Loucy (cell line): ENCODE results near the gene PLXNA4.

Experiments used
- H2AFZ ChIP-seq: fragments of 200-600 bp; sonication (generic); 2 replicates; pipeline ENCODE4 v1.6.0; 2016; ENCODE audit warnings: antibody characterized with exemption, mild to moderate bottlenecking, low read length, moderate library complexity
- H3F3A ChIP-seq: fragments of 200-600 bp; 2 replicates; pipeline ENCODE4 v1.6.0; 2016; ENCODE audit warnings: antibody characterized with exemption, low read depth, mild to moderate bottlenecking
- H3K27me3 ChIP-seq: fragments of 200-600 bp; sonication (generic); 2 replicates; pipeline ENCODE4 v1.6.1; 2014; ENCODE audit warnings: low read length, mild to moderate bottlenecking; ENCODE audit not compliant: insufficient read depth, poor library complexity, severe bottlenecking
- H3K36me3 ChIP-seq: fragments of 200-600 bp; sonication (generic); 2 replicates; pipeline ENCODE4 v1.6.1; 2016; ENCODE audit warnings: low read length; ENCODE audit not compliant: insufficient read depth
- H3K4me1 ChIP-seq: fragments of 200-600 bp; sonication (generic); 2 replicates; pipeline ENCODE4 v1.5.1; 2014; ENCODE audit warnings: low read length, mild to moderate bottlenecking; ENCODE audit not compliant: insufficient read depth, poor library complexity, severe bottlenecking
- H3K4me2 ChIP-seq: fragments of 200-600 bp; sonication (generic); 2 replicates; pipeline ENCODE4 v1.6.0; 2014; ENCODE audit warnings: antibody characterized with exemption, low read length, low read depth, mild to moderate bottlenecking; ENCODE audit not compliant: poor library complexity, severe bottlenecking
- H3K4me3 ChIP-seq: fragments of 200-600 bp; sonication (generic); 2 replicates; pipeline ENCODE4 v1.5.1; 2014; ENCODE audit warnings: low read length, mild to moderate bottlenecking, mixed read lengths; ENCODE audit not compliant: poor library complexity, severe bottlenecking
- H3K79me2 ChIP-seq: fragments of 200-600 bp; sonication (generic); 2 replicates; pipeline ENCODE4 v1.6.1; 2014; ENCODE audit warnings: low read length; ENCODE audit not compliant: insufficient read depth
- H3K9ac ChIP-seq: fragments of 200-600 bp; sonication (generic); 2 replicates; pipeline ENCODE4 v1.6.0; 2014; ENCODE audit warnings: mild to moderate bottlenecking, low read depth, low read length, moderate library complexity; ENCODE audit not compliant: poor library complexity, severe bottlenecking
- H3K9me2 ChIP-seq: fragments of 200-600 bp; sonication (generic); replicated peaks from 2 replicates; pipeline ENCODE4 v1.6.1; 2016; ENCODE audit warnings: low read depth, low read length, mixed read lengths
- H3K9me3 ChIP-seq: fragments of 200-600 bp; sonication (generic); 2 replicates; pipeline ENCODE4 v1.6.1; 2014; ENCODE audit warnings: mild to moderate bottlenecking, antibody characterized with exemption, low read length, low read depth; ENCODE audit not compliant: insufficient read depth
- H4K20me1 ChIP-seq: fragments of 200-600 bp; sonication (generic); 2 replicates; pipeline ENCODE4 v1.6.0; 2014; ENCODE audit warnings: antibody characterized with exemption, low read length, mild to moderate bottlenecking; ENCODE audit not compliant: insufficient read depth, poor library complexity, severe bottlenecking
- EZH2phosphoT487 ChIP-seq: fragments of 200-600 bp; IDR thresholded peaks from 2 replicates; pipeline ENCODE4 v1.6.1; 2018; ENCODE audit warnings: antibody characterized with exemption, mild to moderate bottlenecking, moderate library complexity, borderline replicate concordance
- TF ChIP-seq, protein P1 (sequence below): fragments of 200-600 bp; sonication (generic); conservative IDR thresholded peaks from 2 replicates; pipeline ENCODE4 v1.5.1; 2014; ENCODE audit warnings: mild to moderate bottlenecking, antibody characterized with exemption, low read length

The PLXNA4 gene

GRCh38 chr7:132417103-132417906 lies 159.0 kb downstream of the PLXNA4 start:
- H3K27me3 ChIP-seq: no peaks in the 10 kb centered on the region
- no peaks in the 10 kb centered on the region for H4K20me1 ChIP-seq
- no peaks in the 10 kb centered on the region for H3F3A ChIP-seq
- no peak overlapping the region for H3K4me3 ChIP-seq
- no peaks in the 10 kb centered on the region for H3K9me3 ChIP-seq
- no peaks in the 10 kb centered on the region for H3K36me3 ChIP-seq
- no peak overlapping the region for H3K9ac ChIP-seq
- H3K4me2 ChIP-seq: no peak overlapping the region
- H2AFZ ChIP-seq: no peak overlapping the region
- no peaks in the 10 kb centered on the region for H3K4me1 ChIP-seq
- no peaks in the 10 kb centered on the region for H3K79me2 ChIP-seq
- no peaks in the 10 kb centered on the region for H3K9me2 ChIP-seq
- TF ChIP-seq, protein P1, sequence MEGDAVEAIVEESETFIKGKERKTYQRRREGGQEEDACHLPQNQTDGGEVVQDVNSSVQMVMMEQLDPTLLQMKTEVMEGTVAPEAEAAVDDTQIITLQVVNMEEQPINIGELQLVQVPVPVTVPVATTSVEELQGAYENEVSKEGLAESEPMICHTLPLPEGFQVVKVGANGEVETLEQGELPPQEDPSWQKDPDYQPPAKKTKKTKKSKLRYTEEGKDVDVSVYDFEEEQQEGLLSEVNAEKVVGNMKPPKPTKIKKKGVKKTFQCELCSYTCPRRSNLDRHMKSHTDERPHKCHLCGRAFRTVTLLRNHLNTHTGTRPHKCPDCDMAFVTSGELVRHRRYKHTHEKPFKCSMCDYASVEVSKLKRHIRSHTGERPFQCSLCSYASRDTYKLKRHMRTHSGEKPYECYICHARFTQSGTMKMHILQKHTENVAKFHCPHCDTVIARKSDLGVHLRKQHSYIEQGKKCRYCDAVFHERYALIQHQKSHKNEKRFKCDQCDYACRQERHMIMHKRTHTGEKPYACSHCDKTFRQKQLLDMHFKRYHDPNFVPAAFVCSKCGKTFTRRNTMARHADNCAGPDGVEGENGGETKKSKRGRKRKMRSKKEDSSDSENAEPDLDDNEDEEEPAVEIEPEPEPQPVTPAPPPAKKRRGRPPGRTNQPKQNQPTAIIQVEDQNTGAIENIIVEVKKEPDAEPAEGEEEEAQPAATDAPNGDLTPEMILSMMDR: no peak
- no peak for TF ChIP-seq EZH2phosphoT487

DNA sequence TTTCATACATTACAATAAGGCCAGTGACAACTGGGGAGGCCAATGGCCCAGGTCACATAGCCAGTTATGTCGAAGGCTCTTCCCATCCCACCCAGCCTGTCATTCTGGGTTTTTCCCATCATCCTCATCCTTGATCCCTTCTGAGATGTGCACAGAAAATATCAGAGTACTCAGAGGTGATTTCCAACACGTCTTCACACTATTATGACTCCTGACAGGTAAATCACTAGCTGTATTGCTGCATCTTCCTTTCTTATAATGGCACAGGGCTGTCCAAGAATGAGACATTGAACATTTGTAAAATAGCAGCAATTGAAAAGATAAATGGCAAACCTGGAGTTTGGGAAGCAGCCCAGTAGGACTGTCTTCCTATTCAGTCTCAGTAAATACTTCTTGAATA lies 159.9 kb downstream of the PLXNA4 start:
- Histone ChIP-seq H3K27me3 (no peaks in the 10 kb centered on the region), H3K4me2 (no peak overlapping the region), H3F3A (no peaks in the 10 kb centered on the region), H3K79me2 (no peaks in the 10 kb centered on the region), H3K9me2 (no peaks in the 10 kb centered on the region), H4K20me1 (no peaks in the 10 kb centered on the region), H2AFZ (no peak overlapping the region), H3K36me3 (no peaks in the 10 kb centered on the region), H3K4me1 (no peaks in the 10 kb centered on the region), H3K9ac (no peak overlapping the region), H3K9me3 (no peaks in the 10 kb centered on the region), H3K4me3 (no peak overlapping the region)
- no peak for TF ChIP-seq EZH2phosphoT487
- TF ChIP-seq, protein P1: no peak

GRCh38 chr7:132415259-132415658 lies 161.0 kb downstream of the PLXNA4 start:
- Histone ChIP-seq H3K9ac (no peak overlapping the region), H3K9me2 (no peaks in the 10 kb centered on the region), H3K36me3 (no peaks in the 10 kb centered on the region), H3K79me2 (no peaks in the 10 kb centered on the region), H3K4me2 (no peak overlapping the region), H3K4me3 (no peak overlapping the region), H4K20me1 (no peaks in the 10 kb centered on the region), H3K4me1 (no peaks in the 10 kb centered on the region), H3K27me3 (no peaks in the 10 kb centered on the region), H3F3A (no peaks in the 10 kb centered on the region), H2AFZ (no peak overlapping the region), H3K9me3 (no peaks in the 10 kb centered on the region)
- TF ChIP-seq, protein P1: no peak
- no peak for TF ChIP-seq EZH2phosphoT487
